ENCODE results near the gene LTBP2.

DNA sequence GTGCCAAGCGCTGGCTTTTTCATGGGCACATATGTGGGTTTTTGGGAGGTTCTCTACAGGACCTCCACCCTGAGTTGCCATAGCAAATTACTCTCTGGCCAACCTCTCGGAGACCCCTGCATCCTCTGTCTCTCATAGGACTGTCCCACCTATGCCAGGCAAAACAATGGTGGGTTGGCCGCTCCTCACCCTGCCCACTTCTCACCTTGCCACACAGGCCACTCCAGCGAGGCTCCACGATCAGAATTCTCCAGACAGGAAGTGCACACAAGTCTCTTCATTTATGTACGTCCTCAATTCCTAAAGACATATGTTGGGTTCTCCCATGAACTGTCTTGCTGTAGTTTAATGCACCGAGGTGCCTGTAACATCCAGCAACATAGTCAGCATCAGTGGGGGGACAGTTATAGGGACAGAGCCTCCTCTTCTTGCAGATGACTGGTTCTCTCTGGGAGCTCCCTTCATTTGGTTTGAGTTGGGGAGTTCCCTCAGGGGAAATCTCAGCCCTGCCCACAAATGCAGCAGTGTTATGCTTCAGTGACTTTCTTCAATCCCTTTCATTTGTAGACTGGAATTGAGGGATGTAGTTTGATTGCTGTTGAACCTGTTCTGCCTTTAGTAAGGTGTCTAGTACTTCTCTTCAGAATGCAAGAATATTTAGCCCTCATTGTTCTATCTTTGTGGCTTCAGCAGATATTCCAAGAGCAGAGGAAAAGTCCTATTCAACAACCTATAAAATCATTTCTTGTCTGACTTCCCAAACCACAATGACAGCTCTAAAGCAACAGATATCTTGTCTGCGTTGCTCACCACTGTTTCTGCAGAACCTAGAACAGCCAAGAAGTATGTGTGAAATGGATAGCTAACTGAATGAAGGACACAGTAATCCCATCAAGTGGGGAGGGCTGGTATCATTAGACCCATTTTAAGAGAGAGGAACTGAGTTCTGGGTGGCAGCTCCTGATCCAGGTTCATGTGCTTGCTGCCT, 2.8 kb upstream of the LTBP2 start:
- no peak for TF ChIP-seq CBX2 (IDR thresholded peaks at IDR 0.05; ENCODE audit: borderline replicate concordance, low read depth)
- TF ChIP-seq POLR2AphosphoS2 (conservative IDR thresholded peaks at IDR 0.05; ENCODE audit: low read length) = no peak
- TF ChIP-seq, protein P1, sequence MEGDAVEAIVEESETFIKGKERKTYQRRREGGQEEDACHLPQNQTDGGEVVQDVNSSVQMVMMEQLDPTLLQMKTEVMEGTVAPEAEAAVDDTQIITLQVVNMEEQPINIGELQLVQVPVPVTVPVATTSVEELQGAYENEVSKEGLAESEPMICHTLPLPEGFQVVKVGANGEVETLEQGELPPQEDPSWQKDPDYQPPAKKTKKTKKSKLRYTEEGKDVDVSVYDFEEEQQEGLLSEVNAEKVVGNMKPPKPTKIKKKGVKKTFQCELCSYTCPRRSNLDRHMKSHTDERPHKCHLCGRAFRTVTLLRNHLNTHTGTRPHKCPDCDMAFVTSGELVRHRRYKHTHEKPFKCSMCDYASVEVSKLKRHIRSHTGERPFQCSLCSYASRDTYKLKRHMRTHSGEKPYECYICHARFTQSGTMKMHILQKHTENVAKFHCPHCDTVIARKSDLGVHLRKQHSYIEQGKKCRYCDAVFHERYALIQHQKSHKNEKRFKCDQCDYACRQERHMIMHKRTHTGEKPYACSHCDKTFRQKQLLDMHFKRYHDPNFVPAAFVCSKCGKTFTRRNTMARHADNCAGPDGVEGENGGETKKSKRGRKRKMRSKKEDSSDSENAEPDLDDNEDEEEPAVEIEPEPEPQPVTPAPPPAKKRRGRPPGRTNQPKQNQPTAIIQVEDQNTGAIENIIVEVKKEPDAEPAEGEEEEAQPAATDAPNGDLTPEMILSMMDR (IDR thresholded peaks at IDR 0.05) = no peak
- TF ChIP-seq JUNB (IDR thresholded peaks at IDR 0.05) = no peak
- TF ChIP-seq CEBPB (IDR thresholded peaks at IDR 0.05) = no peak
- TF ChIP-seq, protein P2, sequence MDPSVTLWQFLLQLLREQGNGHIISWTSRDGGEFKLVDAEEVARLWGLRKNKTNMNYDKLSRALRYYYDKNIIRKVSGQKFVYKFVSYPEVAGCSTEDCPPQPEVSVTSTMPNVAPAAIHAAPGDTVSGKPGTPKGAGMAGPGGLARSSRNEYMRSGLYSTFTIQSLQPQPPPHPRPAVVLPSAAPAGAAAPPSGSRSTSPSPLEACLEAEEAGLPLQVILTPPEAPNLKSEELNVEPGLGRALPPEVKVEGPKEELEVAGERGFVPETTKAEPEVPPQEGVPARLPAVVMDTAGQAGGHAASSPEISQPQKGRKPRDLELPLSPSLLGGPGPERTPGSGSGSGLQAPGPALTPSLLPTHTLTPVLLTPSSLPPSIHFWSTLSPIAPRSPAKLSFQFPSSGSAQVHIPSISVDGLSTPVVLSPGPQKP (IDR thresholded peaks at IDR 0.05; ENCODE audit: low read depth, low read length) = no peak
